DND-41 (cell line): ENCODE data around the gene ITGAX.

Source experiments
- CTCF ChIP-seq: IDR thresholded peaks from 2 replicates; pipeline ENCODE4 v1.5.1; 2012; ENCODE audit warnings: borderline replicate concordance, low read length, moderate library complexity, mild to moderate bottlenecking; ENCODE audit not compliant: poor library complexity, severe bottlenecking; ENCODE audit errors: extremely low read depth
- EZH2 ChIP-seq: IDR thresholded peaks from 3 replicates; pipeline ENCODE4 v1.6.1; 2012; ENCODE audit warnings: borderline replicate concordance, low read depth, mild to moderate bottlenecking, moderate library complexity, low read length, inconsistent platforms; ENCODE audit not compliant: severe bottlenecking

- TF ChIP-seq CTCF (no peak), EZH2 (no peak)
Measured at GRCh38 chr16:31367853-31368252, 12.9 kb downstream of the ITGAX start.
